ENCODE measurements around the gene INPP5E. TPM values are rescaled to one million over a fixed set of nuclear protein-coding genes. Genes with fewer than 3 reads are reported as not detected.

Gene INPP5E
- total and polyA plus RNA-seq, 2 experiments from 2014 or later = 5.8 to 13.4 TPM

DNA sequence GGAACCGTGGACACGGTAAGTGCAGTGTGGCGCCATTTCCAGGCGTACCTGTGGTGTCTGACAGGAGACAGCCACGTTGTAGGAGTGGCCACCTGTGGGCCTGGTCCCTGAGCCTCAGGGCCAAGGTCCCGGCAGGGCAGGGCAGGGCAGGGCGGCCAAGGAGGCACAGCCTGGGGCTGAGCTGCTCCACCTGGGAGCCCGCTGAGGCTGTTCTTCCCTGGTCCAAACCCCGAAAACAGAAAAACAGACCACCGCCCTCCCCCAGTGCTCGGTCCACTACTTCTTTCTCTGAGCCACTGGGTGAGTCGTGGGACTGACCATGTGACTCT, 20.6 kb downstream of the INPP5E start:
- H2AFZ ChIP-seq = no peak overlapping the region
- ATAC-seq (no peak), DNase-seq (ENCODE audit: low spot score) (no peak)
- 0 out of 2 replicates have a peak, but pooled peaks cover 7% of the 10 kb centered on the region for H3F3A ChIP-seq (replicated peaks; ENCODE audit: low read depth)
- H3K36me3 Mint-ChIP-seq (ENCODE audit: low read depth) = peaks cover 75% of the 10 kb centered on the region
- TF ChIP-seq STAT1 (IDR thresholded peaks at IDR 0.05; ENCODE audit: unreplicated experiment) = no peak
- no peak for TF ChIP-seq EZH2phosphoT487 (IDR thresholded peaks at IDR 0.05; ENCODE audit: unreplicated experiment)
- TF ChIP-seq, protein P1, sequence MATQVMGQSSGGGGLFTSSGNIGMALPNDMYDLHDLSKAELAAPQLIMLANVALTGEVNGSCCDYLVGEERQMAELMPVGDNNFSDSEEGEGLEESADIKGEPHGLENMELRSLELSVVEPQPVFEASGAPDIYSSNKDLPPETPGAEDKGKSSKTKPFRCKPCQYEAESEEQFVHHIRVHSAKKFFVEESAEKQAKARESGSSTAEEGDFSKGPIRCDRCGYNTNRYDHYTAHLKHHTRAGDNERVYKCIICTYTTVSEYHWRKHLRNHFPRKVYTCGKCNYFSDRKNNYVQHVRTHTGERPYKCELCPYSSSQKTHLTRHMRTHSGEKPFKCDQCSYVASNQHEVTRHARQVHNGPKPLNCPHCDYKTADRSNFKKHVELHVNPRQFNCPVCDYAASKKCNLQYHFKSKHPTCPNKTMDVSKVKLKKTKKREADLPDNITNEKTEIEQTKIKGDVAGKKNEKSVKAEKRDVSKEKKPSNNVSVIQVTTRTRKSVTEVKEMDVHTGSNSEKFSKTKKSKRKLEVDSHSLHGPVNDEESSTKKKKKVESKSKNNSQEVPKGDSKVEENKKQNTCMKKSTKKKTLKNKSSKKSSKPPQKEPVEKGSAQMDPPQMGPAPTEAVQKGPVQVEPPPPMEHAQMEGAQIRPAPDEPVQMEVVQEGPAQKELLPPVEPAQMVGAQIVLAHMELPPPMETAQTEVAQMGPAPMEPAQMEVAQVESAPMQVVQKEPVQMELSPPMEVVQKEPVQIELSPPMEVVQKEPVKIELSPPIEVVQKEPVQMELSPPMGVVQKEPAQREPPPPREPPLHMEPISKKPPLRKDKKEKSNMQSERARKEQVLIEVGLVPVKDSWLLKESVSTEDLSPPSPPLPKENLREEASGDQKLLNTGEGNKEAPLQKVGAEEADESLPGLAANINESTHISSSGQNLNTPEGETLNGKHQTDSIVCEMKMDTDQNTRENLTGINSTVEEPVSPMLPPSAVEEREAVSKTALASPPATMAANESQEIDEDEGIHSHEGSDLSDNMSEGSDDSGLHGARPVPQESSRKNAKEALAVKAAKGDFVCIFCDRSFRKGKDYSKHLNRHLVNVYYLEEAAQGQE (IDR thresholded peaks at IDR 0.05; ENCODE audit: unreplicated experiment) = no peak
- TF ChIP-seq POLR2AphosphoS5 (IDR thresholded peaks at IDR 0.05; ENCODE audit: low read depth) = no peak
- no peak for TF ChIP-seq ZNF331 (CRISPR knock-in tag; IDR thresholded peaks at IDR 0.05; ENCODE audit: low read depth)
- TF ChIP-seq CREB1 (CRISPR knock-in tag; IDR thresholded peaks at IDR 0.05; ENCODE audit: low read depth) = no peak
- TF ChIP-seq, protein P2, sequence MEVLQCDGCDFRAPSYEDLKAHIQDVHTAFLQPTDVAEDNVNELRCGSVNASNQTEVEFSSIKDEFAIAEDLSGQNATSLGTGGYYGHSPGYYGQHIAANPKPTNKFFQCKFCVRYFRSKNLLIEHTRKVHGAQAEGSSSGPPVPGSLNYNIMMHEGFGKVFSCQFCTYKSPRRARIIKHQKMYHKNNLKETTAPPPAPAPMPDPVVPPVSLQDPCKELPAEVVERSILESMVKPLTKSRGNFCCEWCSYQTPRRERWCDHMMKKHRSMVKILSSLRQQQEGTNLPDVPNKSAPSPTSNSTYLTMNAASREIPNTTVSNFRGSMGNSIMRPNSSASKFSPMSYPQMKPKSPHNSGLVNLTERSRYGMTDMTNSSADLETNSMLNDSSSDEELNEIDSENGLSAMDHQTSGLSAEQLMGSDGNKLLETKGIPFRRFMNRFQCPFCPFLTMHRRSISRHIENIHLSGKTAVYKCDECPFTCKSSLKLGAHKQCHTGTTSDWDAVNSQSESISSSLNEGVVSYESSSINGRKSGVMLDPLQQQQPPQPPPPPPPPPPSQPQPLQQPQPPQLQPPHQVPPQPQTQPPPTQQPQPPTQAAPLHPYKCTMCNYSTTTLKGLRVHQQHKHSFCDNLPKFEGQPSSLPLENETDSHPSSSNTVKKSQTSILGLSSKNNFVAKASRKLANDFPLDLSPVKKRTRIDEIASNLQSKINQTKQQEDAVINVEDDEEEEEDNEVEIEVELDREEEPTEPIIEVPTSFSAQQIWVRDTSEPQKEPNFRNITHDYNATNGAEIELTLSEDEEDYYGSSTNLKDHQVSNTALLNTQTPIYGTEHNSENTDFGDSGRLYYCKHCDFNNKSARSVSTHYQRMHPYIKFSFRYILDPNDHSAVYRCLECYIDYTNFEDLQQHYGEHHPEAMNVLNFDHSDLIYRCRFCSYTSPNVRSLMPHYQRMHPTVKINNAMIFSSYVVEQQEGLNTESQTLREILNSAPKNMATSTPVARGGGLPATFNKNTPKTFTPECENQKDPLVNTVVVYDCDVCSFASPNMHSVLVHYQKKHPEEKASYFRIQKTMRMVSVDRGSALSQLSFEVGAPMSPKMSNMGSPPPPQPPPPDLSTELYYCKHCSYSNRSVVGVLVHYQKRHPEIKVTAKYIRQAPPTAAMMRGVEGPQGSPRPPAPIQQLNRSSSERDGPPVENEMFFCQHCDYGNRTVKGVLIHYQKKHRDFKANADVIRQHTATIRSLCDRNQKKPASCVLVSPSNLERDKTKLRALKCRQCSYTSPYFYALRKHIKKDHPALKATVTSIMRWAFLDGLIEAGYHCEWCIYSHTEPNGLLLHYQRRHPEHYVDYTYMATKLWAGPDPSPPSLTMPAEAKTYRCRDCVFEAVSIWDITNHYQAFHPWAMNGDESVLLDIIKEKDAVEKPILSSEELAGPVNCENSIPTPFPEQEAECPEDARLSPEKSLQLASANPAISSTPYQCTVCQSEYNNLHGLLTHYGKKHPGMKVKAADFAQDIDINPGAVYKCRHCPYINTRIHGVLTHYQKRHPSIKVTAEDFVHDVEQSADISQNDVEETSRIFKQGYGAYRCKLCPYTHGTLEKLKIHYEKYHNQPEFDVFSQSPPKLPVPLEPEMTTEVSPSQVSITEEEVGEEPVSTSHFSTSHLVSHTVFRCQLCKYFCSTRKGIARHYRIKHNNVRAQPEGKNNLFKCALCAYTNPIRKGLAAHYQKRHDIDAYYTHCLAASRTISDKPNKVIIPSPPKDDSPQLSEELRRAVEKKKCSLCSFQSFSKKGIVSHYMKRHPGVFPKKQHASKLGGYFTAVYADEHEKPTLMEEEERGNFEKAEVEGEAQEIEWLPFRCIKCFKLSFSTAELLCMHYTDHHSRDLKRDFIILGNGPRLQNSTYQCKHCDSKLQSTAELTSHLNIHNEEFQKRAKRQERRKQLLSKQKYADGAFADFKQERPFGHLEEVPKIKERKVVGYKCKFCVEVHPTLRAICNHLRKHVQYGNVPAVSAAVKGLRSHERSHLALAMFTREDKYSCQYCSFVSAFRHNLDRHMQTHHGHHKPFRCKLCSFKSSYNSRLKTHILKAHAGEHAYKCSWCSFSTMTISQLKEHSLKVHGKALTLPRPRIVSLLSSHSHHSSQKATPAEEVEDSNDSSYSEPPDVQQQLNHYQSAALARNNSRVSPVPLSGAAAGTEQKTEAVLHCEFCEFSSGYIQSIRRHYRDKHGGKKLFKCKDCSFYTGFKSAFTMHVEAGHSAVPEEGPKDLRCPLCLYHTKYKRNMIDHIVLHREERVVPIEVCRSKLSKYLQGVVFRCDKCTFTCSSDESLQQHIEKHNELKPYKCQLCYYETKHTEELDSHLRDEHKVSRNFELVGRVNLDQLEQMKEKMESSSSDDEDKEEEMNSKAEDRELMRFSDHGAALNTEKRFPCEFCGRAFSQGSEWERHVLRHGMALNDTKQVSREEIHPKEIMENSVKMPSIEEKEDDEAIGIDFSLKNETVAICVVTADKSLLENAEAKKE (CRISPR knock-in tag; IDR thresholded peaks at IDR 0.05) = no peak
- no peak for TF ChIP-seq JUNB (IDR thresholded peaks at IDR 0.05; ENCODE audit: unreplicated experiment)
- TF ChIP-seq NANOG (IDR thresholded peaks at IDR 0.05; ENCODE audit: borderline replicate concordance) = no peak
- TF ChIP-seq ZNF114 (CRISPR knock-in tag; IDR thresholded peaks at IDR 0.05) = no peak
- no peak for TF ChIP-seq EZH2 (IDR thresholded peaks at IDR 0.05; ENCODE audit: low read depth, unreplicated experiment)
- TF ChIP-seq, protein P3, sequence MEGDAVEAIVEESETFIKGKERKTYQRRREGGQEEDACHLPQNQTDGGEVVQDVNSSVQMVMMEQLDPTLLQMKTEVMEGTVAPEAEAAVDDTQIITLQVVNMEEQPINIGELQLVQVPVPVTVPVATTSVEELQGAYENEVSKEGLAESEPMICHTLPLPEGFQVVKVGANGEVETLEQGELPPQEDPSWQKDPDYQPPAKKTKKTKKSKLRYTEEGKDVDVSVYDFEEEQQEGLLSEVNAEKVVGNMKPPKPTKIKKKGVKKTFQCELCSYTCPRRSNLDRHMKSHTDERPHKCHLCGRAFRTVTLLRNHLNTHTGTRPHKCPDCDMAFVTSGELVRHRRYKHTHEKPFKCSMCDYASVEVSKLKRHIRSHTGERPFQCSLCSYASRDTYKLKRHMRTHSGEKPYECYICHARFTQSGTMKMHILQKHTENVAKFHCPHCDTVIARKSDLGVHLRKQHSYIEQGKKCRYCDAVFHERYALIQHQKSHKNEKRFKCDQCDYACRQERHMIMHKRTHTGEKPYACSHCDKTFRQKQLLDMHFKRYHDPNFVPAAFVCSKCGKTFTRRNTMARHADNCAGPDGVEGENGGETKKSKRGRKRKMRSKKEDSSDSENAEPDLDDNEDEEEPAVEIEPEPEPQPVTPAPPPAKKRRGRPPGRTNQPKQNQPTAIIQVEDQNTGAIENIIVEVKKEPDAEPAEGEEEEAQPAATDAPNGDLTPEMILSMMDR (conservative IDR thresholded peaks at IDR 0.05; ENCODE audit: low read depth in 2 of 2) = no peak
- TF ChIP-seq, protein P4, sequence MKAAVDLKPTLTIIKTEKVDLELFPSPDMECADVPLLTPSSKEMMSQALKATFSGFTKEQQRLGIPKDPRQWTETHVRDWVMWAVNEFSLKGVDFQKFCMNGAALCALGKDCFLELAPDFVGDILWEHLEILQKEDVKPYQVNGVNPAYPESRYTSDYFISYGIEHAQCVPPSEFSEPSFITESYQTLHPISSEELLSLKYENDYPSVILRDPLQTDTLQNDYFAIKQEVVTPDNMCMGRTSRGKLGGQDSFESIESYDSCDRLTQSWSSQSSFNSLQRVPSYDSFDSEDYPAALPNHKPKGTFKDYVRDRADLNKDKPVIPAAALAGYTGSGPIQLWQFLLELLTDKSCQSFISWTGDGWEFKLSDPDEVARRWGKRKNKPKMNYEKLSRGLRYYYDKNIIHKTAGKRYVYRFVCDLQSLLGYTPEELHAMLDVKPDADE (IDR thresholded peaks at IDR 0.05) = no peak
- peaks cover 4% of the 10 kb centered on the region for H4K20me1 ChIP-seq (replicated peaks; ENCODE audit: insufficient read depth)
- no peaks in the 10 kb centered on the region for H3K4me1 ChIP-seq (ENCODE audit: insufficient read depth)
- no peaks in the 10 kb centered on the region for H3K9me3 Mint-ChIP-seq
- peaks cover under 1% of the 10 kb centered on the region for H3K27me3 Mint-ChIP-seq (ENCODE audit: insufficient read depth, low read depth, poor library complexity)
- no peaks in the 10 kb centered on the region for H3K4me1 Mint-ChIP-seq
- no peak overlapping the region for H3K4me3 ChIP-seq
- H3K79me2 ChIP-seq (replicated peaks; ENCODE audit: insufficient read depth) = peaks cover 8% of the 10 kb centered on the region
- H3K27ac ChIP-seq (ENCODE audit: low read depth) = no peak overlapping the region
- no peak overlapping the region; the same call in 2 of the 3 replicates for H3K4me3 Mint-ChIP-seq
- H3K27ac Mint-ChIP-seq = no peak overlapping the region
- no peak overlapping the region for H3K4me2 ChIP-seq
- no peaks in the 10 kb centered on the region for H3K27me3 ChIP-seq (ENCODE audit: insufficient read depth)
- H3K9me2 ChIP-seq (ENCODE audit: insufficient read depth) = no peaks in the 10 kb centered on the region
- peaks cover 12% of the 10 kb centered on the region; the same call in 1 of the 2 replicates for H3K36me3 ChIP-seq (ENCODE audit: insufficient read depth)
